ENCODE results near the gene GPNMB. TPM values are rescaled to one million over a fixed set of nuclear protein-coding genes. Genes with fewer than 3 reads are reported as not detected.

The GPNMB gene
- polyA plus RNA-seq, 4 donors = 15.3 to 34.0 (median 28.2) TPM

GRCh38 chr7:23226844-23227450 is 19.6 kb upstream of the GPNMB start:
- DNase-seq (ENCODE audit: low read depth in 4 of 4, low spot score in 2 of 4) = no peak

DNA sequence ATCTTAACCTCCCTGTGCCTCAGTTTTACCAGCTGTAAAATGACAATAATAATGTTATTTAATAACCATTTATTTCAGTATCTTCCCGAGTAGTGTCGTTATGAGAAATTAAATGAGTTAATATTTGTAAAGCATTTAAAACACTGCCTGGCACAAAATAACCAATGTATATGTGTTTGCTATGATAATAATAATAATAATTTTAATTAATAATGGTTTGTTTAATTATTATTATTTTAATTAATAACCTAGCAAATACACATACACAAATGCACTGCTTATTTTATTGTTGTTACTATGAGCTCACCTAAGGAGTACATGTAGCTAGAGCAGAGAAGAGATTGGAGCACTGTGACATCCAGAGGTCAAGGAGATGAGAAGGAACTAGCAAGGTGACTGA is 18.2 kb upstream of the GPNMB start:
- DNase-seq (ENCODE audit: low read depth in 4 of 4, low spot score in 2 of 4) = no peak

DNA sequence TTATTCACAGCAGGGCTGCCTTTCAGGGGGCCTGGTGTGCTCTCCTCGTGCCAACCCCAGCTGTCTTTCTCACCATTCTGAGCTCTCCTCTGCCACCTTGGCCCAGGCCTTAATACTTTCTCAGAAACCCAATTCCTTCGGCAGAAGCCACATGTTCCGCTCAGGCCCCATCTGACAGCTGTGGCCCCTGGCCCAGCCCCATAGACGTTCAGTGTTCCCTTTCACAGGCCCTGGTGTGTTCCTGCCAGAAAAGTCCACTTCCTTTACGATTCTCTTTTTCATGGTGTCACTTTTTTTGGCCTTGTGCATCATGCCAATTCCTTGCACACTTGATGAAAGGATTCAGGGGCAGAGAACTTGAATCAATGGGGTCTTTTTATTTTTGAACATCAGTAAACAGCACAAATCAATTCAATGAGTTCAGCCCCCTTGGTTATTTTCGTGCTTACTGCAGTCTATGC is 15.9 kb upstream of the GPNMB start:
- no peak for DNase-seq (ENCODE audit: low read depth in 4 of 4, low spot score in 2 of 4)

DNA sequence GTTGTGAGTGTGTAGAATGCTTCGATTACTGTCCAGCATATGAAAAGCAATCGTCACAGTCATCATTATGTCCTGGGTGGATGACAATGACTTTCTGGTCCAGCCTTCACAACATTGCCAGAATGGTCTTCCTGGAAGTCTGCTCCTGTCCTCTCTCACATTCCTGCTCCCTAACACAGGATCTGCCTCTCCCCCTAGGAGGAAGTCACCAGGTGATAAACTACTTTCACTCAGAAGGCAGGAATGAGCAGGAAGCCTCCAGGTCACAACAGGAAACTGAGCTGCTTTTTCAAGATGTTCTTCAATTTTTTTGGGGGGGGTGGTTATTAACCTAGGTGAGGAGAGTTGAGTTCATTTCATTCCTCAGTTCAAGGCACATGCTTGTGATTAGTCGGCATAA is 13.6 kb upstream of the GPNMB start:
- DNase-seq (ENCODE audit: low read depth in 4 of 4, low spot score in 2 of 4) = no peak

GRCh38 chr7:23234569-23235296 is 11.8 kb upstream of the GPNMB start:
- DNase-seq (ENCODE audit: low read depth in 4 of 4, low spot score in 2 of 4) = no peak

GRCh38 chr7:23235813-23236221 is 10.8 kb upstream of the GPNMB start:
- DNase-seq (ENCODE audit: low read depth in 4 of 4, low spot score in 2 of 4) = no peak

GRCh38 chr7:23237000-23237399 is 9.6 kb upstream of the GPNMB start:
- DNase-seq (ENCODE audit: low read depth in 4 of 4, low spot score in 2 of 4) = no peak

DNA sequence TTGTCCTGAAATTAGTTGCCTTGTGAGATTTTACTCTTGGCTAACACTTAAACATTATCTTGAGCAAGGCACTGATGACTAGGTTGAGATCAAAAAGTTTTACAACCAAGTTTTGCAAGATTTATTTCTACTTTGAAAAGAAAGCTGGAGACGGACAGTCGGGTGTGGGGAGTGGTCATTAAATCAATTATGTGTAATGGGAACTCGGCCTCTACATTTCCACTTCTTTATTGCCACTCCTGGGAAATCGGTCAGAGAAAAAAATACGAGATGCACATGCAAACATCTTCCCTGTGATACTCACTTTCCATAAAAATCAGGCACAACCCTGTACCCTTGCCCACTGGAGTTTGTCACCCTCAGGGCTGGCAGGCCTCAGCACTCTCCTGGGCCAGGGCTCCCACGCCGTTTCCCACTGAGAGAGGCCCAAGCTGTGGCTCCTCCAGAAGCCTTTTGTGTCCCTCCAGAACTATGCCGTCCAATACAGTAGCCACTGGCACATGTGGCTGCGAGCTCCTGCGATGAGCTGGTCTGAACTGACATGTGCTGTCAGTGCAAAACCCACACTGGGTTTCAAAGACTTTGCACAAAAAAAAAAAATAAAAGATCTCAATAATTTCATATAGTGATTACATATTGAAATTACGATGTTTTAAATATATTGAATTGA is 7.5 kb upstream of the GPNMB start:
- no peak for DNase-seq (ENCODE audit: low read depth in 4 of 4, low spot score in 2 of 4)

- DNase-seq (ENCODE audit: low read depth in 4 of 4, low spot score in 2 of 4) = no peak
Measured at GRCh38 chr7:23239698-23240097, 6.9 kb upstream of the GPNMB start.

DNA sequence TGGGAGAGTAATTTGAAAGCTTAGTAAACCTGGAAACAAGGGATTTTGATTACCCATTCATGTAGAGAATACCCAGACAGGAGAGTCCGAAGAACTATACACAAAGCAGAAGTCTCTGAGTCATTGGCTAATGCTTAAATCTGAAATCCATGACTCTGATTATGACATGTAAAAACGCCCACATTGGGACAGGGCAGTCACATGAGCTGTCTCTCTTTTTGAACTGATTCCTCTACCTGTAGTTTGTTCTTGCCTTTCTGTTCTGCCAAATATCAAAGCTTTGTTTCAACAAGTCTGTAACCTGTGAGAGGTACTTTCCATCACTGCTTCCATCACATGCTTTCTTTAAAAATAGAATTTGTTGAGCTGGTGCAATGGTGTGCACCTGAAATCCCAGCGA is 4.3 kb upstream of the GPNMB start:
- DNase-seq (ENCODE audit: low read depth in 4 of 4, low spot score in 2 of 4) = no peak

DNA sequence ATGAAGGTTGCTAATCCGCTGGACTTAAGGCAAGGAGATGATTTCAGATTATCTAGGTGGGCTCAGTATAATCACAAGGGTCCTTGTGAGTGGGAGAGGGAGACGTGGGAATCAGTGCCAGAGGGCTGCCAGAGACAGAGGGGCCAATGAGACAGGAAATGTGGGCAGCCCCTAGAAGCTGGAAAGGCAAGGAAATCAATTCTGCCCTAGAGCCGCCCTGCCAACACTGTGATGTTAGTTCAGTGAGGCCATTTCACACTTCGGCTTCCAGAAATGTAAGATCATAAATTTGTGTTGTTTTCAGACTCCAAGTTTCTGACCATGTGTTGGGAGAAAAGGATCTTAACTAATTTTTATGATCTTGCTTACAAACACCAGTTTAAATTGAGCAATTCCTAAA is 3.6 kb upstream of the GPNMB start:
- no peak for DNase-seq (ENCODE audit: low read depth in 4 of 4, low spot score in 2 of 4)

DNA sequence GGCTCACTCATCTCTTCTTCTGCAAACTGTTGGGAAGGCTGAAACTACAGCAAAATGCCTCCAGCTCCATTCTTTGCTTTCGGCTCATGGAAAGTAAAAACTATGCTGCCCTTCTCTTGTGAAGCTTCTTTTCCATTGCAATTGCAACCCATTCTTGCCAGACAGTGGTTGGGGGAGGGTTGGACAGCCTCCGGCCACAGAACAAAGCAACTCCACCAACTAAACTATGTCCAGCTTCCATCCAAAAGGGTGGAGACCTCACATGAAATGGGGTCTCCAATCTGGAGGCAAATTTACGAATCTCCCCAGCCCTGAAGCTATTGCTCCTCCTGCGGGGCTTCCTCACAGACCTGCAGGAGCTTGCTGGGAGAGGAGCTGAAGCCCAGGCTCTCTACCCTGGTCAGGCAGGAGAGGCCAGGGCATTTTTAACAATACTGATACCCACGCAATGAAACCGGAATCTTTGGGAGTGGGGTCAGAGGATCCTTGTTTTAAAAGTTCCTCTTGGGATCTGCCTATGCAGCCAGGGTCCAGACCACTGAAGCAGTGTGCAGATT is 549 bp downstream of the GPNMB start:
- DNase-seq (ENCODE audit: low read depth in 4 of 4, low spot score in 2 of 4) = no peak

- DNase-seq (ENCODE audit: low read depth in 4 of 4, low spot score in 2 of 4) = no peak
Measured at GRCh38 chr7:23247603-23248335, 1.2 kb downstream of the GPNMB start.

- DNase-seq (ENCODE audit: low read depth in 4 of 4, low spot score in 2 of 4) = no peak
Measured at GRCh38 chr7:23249486-23249885, 2.9 kb downstream of the GPNMB start.

GRCh38 chr7:23254051-23254681 is 7.6 kb downstream of the GPNMB start:
- DNase-seq (ENCODE audit: low read depth in 4 of 4, low spot score in 2 of 4) = no peak

DNA sequence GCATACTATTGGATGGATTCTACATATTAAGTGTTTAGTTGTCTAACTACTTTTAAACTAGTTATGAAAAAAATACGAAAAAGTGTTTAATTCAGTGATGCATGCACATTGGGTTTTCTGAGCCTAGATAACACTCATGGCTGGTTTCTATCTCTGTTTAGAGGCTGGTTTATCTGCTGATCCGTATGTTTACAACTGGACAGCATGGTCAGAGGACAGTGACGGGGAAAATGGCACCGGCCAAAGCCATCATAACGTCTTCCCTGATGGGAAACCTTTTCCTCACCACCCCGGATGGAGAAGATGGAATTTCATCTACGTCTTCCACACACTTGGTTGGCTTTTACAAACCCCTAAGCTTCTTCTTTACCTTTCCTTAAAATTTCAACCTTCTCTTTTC is 10.2 kb downstream of the GPNMB start:
- no peak for DNase-seq (ENCODE audit: low read depth in 4 of 4, low spot score in 2 of 4)

- no peak for DNase-seq (ENCODE audit: low read depth in 4 of 4, low spot score in 2 of 4)
Measured at GRCh38 chr7:23260371-23260770, 13.8 kb downstream of the GPNMB start.

DNA sequence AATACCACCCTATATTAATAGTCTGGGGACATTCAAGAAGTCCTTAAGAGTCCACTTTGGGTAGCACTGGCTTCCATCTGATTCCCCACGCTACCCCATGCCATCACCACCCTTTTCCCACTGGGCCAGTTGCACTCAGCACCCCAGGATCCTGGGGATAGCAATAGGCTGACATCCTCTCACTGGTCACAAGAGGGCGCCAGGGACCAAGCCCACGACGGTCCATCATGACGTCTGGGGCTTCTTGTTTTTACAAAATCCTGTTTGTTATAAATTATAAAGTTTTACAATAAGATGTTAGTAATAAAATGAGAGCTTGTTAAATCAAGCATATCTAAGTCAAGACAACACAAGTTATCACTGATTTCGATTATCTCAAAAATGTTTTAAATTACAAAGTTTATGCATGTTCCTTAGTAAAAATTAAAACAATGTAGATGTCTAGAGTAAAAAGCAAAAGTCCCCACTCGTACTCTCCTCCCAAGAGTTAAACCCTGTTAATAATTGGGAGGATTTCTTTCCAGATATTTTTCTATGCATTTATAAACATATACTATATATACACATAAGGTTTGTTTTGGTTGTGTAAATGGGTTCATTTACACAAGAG is 15.4 kb downstream of the GPNMB start:
- no peak for DNase-seq (ENCODE audit: low read depth in 4 of 4, low spot score in 2 of 4)

DNA sequence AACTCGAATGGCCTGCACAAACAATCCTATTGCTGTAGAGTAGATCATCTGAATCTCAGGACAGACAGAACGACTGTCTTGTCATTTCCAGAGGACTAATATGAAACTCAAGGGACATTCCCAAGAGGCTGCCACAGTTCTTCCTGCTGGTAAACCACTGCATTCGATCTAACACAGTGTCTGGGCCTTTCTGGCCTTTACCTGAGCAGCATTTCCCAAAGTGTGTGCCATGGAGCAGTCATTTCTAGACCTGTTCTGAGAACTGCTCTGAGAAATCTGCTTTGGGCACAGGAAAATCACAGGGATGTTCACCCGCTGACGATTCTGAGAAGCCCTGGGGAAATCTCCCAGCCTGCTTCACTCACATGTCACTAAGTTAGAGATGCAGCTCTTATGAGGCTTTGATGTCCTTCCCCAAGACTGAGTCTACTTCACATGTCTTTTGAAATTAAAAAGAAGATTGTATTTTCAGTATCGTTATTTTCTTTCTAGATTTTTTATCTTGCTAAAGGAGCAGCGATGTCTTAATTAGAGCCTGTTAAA is 18.4 kb downstream of the GPNMB start:
- no peak for DNase-seq (ENCODE audit: low read depth in 4 of 4, low spot score in 2 of 4)

- DNase-seq (ENCODE audit: low read depth in 4 of 4, low spot score in 2 of 4) = no peak
Measured at GRCh38 chr7:23266918-23267317, 20.3 kb downstream of the GPNMB start.
